GM19193 (cell line): Measurements from ENCODE around the gene SIL1.
A peak's percentile ranks its signal among the peaks of the same experiment; 100 is the strongest.

Experiments used
- POLR2A ChIP-seq: IDR thresholded peaks from 4 replicates; pipeline ENCODE4 v1.6.1; 2011; ENCODE audit not compliant: insufficient read depth, insufficient read length; ENCODE audit errors: extremely low read depth

The SIL1 gene

GRCh38 chr5:139197710-139198669 is at the start of gene SIL1:
Gene SIL1, minus strand, starts transcription at chr5:139198368. Its CDS starts 70,525 bp downstream, at chr5:139127843.
- peak; percentile 96 for TF ChIP-seq POLR2A

- TF ChIP-seq POLR2A: no peak
These were observed 48.2 kb upstream of the SIL1 start for GRCh38 chr5:139246394-139246793.

GRCh38 chr5:139245637-139246339 is 47.6 kb upstream of the SIL1 start:
- no peak for TF ChIP-seq POLR2A

GRCh38 chr5:139243425-139243970 is 45.3 kb upstream of the SIL1 start:
- TF ChIP-seq POLR2A: no peak

GRCh38 chr5:139241139-139241538 is 43.0 kb upstream of the SIL1 start:
- TF ChIP-seq POLR2A: no peak

GRCh38 chr5:139236479-139236878 is 38.3 kb upstream of the SIL1 start:
- no peak for TF ChIP-seq POLR2A

GRCh38 chr5:139232147-139232724 is 34.1 kb upstream of the SIL1 start:
- TF ChIP-seq POLR2A: no peak

- no peak for TF ChIP-seq POLR2A
These were observed 30.1 kb upstream of the SIL1 start for GRCh38 chr5:139228201-139228803.

- TF ChIP-seq POLR2A: no peak
These were observed 28.0 kb upstream of the SIL1 start for GRCh38 chr5:139226131-139226530.

GRCh38 chr5:139223481-139223880 is 25.3 kb upstream of the SIL1 start:
- no peak for TF ChIP-seq POLR2A

GRCh38 chr5:139222346-139222745 is 24.2 kb upstream of the SIL1 start:
- TF ChIP-seq POLR2A: no peak

- TF ChIP-seq POLR2A: no peak
These were observed 17.2 kb upstream of the SIL1 start for GRCh38 chr5:139215107-139215975.

GRCh38 chr5:139214646-139215045 is 16.5 kb upstream of the SIL1 start:
- no peak for TF ChIP-seq POLR2A

GRCh38 chr5:139212906-139213305 is 14.7 kb upstream of the SIL1 start:
- no peak for TF ChIP-seq POLR2A

- no peak for TF ChIP-seq POLR2A
These were observed 14.3 kb upstream of the SIL1 start for GRCh38 chr5:139212486-139212885.

- TF ChIP-seq POLR2A: no peak
These were observed 12.4 kb upstream of the SIL1 start for GRCh38 chr5:139210585-139210984.
